GM18520 (cell line): Measurements from ENCODE around the gene ZNRF3.
"Not testable (repeated sequence)": the region's sequence is repeated elsewhere in the genome, so short reads cannot be mapped to it uniquely, and the experiment has no call there.

Experiments used
- ATAC-seq: cut with Tn5 transposase; IDR thresholded peaks from one replicate; pipeline ENCODE4 v1.9.1; 2021; ENCODE audit not compliant: unreplicated experiment

The ZNRF3 gene

DNA sequence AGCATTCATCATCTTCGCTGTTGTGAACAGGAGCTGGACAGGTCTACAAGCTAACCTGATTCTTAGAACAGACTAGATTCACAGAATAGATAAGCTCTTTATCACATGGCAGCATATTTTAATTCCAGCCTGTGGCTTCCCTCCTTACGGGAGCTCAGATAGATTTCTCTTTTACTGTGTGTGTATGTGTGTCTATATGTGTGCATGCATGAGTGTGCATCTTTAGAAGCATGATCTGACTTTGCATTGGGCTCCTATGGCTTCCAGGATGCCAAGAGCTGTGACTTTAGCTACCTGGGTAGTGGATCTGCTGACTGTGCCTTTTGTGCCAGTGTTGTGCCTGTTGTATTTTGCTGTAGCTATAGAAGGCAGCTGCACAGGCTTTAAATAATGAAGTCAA is 44.3 kb downstream of the ZNRF3 start:
- ATAC-seq, result no peak

DNA sequence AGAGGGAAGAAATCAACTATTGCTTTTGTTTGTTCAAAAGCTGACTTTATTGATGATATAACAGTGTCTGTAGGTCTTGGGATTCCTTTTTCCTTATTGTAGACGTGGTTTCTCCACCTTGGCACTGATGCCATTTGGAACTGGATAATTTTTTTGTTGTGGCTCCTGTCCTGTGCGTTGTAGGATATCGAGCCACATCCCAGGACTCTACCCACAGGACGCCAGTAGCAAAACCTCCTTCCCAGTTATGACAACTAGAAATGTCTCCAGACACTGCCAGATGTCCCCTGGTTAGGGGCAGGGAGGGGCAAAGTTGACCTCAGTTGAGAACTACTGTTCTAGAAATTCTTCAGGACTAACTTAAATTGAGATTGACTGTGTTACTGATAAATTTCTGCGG is 45.8 kb downstream of the ZNRF3 start:
- no peak for ATAC-seq

DNA sequence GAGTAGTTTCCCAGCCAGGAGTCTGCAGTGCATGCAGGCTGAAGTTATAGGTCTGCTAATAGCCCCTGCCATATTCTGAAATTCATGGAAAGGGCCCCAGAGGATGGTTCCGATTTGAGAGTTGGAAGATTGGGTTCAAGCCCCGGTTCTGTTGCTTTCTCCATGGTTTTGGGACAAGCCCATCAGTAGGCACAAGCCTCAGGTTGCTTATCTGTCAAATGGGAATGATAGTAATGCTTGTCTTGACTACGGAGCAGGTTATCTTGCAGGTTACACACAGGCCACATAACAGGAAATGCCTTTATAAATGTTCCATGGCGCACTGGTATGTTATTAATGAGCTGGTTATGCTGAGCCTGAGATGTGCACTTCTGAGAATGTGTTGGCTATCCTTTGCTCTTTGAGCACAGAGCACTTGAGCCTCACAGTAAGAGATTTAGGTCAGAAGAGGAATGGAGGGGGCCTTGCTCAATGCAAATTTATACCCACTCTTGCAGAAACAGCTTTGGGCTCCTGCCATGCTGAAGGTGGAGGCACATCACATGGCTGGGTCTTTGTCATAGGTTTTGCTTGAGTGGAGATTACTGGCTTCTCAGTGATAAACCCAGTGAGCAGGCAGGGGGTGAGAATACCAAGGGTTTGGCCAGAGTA is 47.1 kb downstream of the ZNRF3 start:
- ATAC-seq, result no peak

DNA sequence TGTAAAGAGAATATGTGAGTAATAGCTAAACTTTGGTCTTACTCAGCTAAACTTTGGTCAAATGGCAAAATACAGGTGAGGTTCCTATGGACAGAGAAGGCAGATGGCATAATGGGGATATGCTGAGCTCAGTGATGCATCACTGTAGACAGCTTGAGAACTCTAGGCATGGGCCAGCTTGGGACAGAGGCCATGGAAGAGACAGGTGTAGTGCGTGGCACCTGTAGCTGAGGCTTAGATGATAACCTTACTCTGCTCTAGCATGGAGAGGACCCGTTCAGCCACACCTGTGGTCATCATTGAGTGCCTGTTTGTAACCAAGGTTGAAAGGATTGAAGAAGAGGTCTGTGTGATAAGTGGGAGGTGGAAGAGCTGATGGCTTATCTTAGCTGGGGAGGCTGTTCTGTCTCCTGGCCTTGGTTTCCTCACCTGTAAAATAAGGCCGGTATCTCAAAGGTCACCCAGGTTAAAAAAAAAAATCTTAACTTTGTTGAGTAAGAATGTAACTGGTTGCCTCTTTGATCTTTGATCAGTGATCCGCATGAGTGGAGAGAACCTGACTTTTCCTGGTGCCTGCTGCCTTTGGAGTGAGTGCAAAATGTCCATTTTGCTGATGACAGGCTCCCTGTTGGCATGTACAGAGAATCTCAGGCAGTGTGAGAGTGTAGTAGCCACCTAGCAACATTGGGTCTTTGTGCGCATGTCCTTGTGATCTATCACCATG is 48.6 kb downstream of the ZNRF3 start:
- no peak for ATAC-seq

GRCh38 chr22:28933321-28933720 is 49.9 kb downstream of the ZNRF3 start:
- ATAC-seq, result no peak

GRCh38 chr22:28934026-28934425 is 50.7 kb downstream of the ZNRF3 start:
- ATAC-seq, result no peak

- no peak for ATAC-seq
Measured at GRCh38 chr22:28935140-28935539, 51.8 kb downstream of the ZNRF3 start.

- ATAC-seq, result no peak
Measured at GRCh38 chr22:28935713-28936112, 52.3 kb downstream of the ZNRF3 start.

GRCh38 chr22:28936200-28936599 is 52.8 kb downstream of the ZNRF3 start:
- no peak for ATAC-seq

DNA sequence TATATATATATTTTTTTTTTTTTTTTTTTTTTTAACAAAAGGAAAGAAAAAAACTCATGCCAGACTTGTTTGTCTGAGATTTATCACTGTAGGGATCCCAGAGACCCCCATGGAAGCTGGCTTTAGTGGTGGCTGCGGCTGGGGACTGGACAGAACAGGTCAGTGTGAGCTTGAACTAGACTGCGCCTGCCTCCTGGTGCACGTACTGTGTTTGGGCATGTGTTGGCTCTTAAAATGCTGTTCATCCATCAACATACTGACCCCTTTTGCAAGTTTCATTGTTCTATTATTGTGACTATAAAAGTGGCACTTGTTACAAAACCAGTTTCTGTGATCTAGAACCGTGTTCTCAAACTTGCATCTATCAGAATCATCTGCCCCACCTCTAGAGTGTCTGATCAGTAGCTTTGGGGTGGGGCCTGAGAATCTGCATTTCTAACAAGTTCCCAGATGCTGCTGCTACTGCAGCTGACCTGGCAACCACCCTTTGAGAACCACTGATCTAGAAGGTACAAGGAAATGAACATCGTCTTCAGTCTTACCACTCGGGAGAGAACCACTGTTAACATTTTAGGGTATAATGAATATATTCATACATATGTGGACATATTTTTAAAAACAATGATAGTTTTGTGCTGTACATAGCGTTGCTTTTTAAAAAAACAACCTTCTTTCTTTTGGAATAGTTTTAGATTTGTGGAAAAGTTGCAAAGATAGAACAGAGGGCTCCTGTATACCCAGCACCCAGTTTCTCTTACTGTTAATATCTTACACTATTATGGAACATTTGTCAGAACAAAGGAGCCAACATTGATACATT is 54.0 kb downstream of the ZNRF3 start:
- no peak for ATAC-seq

- ATAC-seq, result no peak
Measured at GRCh38 chr22:28938286-28938833, 55.0 kb downstream of the ZNRF3 start.

DNA sequence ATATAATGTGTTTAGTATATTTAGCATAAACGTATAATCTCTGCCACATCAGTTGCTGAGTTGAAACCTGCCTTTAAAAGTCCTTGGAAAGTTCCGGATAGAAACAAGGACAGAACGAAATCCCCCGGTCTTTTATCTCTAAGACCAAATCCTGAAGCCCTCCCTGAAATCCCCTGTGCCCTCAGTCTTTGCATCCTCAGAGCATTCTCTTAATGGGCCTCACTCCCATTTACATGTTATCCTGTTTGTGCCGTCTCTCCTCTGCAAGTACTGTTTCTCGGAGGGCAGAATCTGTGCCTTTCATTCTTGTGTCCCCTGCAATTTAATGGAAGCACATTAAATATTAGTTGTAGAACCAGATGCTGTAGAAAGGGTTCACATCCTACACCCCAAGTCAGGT is 56.0 kb downstream of the ZNRF3 start:
- no peak for ATAC-seq

- no peak for ATAC-seq
Measured at GRCh38 chr22:28939932-28940331, 56.6 kb downstream of the ZNRF3 start.

GRCh38 chr22:28940441-28940840 is 57.1 kb downstream of the ZNRF3 start:
- no peak for ATAC-seq

DNA sequence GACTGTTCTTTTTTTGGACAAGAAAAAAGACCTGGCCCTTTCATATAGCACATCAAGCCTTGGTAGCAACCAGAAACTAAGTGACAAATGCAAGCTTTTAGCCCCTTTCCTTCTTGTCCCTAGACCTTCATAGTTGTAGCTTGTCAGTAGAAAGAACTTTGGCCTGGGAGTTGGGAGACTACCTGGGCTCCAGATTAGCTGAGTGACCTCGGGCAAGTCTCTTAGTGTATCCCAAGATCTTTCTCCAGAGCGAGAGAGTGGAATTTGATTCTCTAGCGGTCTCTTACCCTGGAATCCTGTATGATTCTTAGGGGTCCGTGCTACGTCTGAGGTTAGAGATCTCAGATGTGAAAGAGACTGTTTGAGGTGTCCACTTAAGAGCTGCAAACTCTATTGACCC is 59.0 kb downstream of the ZNRF3 start:
- no peak for ATAC-seq

- ATAC-seq, result no peak
Measured at GRCh38 chr22:28942801-28943500, 59.6 kb downstream of the ZNRF3 start.

DNA sequence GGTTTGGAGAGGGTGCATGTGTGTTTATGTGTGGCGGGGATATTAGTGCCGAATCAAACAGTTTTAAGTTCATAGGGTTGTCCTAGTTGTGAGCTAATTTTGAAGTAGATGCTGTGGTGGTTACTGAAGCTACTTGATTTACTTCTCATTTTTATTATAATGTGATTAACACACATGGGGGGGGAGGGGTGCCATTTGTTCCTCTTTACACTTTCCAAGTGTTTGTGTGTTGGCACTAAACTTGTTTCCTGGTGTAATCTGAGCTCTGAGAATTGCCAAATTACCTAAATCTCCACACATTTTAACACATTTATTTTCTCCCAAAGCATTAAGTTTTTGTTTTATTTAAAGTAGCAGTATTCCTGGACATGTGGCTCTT is 60.1 kb downstream of the ZNRF3 start:
- ATAC-seq, result no peak

DNA sequence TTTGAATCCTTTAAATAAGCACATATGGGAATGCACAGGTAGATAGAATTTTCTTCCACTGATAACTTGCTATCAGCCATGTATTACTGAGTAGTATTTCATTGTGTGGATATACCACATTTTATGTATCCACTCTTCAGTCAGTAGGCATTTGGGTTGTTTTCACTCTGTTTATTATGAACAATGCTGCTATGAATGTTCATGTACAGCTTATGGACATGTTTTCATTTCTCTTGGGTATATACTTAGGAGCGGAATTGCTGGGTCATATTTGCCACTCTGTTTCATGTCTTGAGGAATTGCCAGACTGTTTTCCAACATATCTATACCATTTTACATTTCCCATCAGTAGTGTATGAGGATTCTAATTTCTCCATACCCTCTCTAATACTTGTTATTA is 63.8 kb downstream of the ZNRF3 start:
- ATAC-seq, result no peak

DNA sequence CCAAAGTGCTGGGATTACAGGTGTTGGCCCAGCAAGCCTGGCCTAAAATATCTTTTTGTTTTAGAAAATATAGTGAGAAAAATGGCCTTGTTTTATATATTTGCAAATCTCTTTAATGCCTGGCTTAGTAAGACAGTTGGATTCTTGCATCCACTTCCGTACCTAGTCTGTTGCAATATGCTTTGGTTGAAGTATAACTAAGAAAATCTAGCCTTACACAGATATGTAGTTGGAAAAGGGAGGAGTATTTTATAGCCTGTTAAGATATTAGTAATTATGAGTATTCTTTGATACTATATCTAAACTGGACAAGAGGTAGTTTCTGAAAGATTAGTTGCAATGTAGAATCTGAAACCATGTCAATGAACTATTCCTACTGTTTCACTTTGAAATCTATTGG is 65.1 kb downstream of the ZNRF3 start:
- no peak for ATAC-seq

DNA sequence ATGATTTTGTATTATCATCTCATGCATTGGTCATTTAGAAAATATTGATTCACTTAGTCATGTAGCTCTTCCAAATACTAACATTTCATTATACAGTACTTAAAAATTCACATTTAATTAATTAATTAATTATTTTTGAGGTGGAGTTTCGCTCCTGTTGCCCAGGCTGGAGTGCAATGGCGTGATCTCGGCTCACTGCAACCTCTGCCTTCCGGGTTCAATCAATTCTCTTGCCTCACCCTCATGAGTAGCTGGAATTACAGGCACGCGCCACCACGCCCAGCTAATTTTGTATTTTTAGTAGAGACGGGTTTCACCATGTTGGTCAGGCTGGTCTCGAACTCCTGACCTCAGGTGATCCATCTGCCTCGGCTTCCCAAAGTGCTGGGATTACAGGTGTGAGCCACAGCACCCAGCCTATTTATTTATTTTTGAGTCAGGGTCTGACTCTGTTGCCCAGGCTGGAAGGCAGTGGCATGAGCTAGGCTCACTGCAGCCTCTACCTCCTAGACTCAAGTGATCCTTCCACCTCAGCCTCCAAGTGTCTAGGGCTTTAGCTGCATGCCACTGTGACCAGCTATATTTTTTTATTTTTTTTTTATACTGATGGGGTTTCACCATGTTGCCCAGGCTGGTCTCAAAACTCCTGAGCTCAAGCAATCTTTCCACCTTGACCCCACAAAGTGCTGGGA is 65.6 kb downstream of the ZNRF3 start:
- ATAC-seq, result not testable (repeated sequence)

- no peak for ATAC-seq
Measured at GRCh38 chr22:28949788-28950187, 66.4 kb downstream of the ZNRF3 start.
